Kidney epithelial cell (primary cell): ENCODE measurements around the gene DST. TPM values are rescaled to one million over a fixed set of nuclear protein-coding genes. Genes with fewer than 3 reads are reported as not detected.
A peak's percentile ranks its signal among the peaks of the same experiment; 100 is the strongest.

Experiments used
- DNase-seq: peaks from one replicate; pipeline ENCODE4 v3.0.0-alpha.2; 2010; ENCODE audit warnings: low read depth
- H3K27me3 ChIP-seq: 2 replicates; pipeline ENCODE4 v1.6.0; 2011; ENCODE audit warnings: low read length; ENCODE audit not compliant: control insufficient read depth, insufficient read depth
- H3K36me3 ChIP-seq: 2 replicates; pipeline ENCODE4 v1.5.1; 2011; ENCODE audit warnings: low read length; ENCODE audit not compliant: control insufficient read depth, insufficient read depth
- H3K4me3 ChIP-seq: 2 replicates; pipeline ENCODE4 v1.5.1; 2011; ENCODE audit warnings: low read depth, mild to moderate bottlenecking, control low read depth, low read length
- CTCF ChIP-seq: IDR thresholded peaks from 2 replicates; pipeline ENCODE4 v1.5.1; 2011; ENCODE audit warnings: mild to moderate bottlenecking, moderate library complexity, low read length, control low read depth, inconsistent platforms; ENCODE audit not compliant: insufficient read depth, poor library complexity, severe bottlenecking
- total RNA-seq: library from RNA; depleted of rRNA; stranded (reverse); fragments of >200 nt; gene quantifications from 2 replicates; pipeline ENCODE4 v1.2.3, GENCODE V29; 2015

DST gene
- total RNA-seq, 1 donor from 2014 or later: 91.3 TPM

GRCh38 chr6:56620229-56620868 lies 22.3 kb downstream of the DST start:
- no peak for TF ChIP-seq CTCF
- peaks cover 3% of the 10 kb centered on the region for H3K36me3 ChIP-seq
- no peak for DNase-seq
- H3K4me3 ChIP-seq: no peak overlapping the region
- H3K27me3 ChIP-seq: no peaks in the 10 kb centered on the region

- H3K27me3 ChIP-seq: no peaks in the 10 kb centered on the region
- H3K4me3 ChIP-seq: no peak overlapping the region
- TF ChIP-seq CTCF: peak; percentile 21
- no peak for DNase-seq
- peaks cover 3% of the 10 kb centered on the region for H3K36me3 ChIP-seq
Observed at GRCh38 chr6:56618050-56618449, 24.6 kb downstream of the DST start.

GRCh38 chr6:56616967-56617366 lies 25.7 kb downstream of the DST start:
- Histone ChIP-seq H3K27me3 (no peaks in the 10 kb centered on the region), H3K4me3 (no peak overlapping the region), H3K36me3 (peaks cover 3% of the 10 kb centered on the region)
- no peak for TF ChIP-seq CTCF
- no peak for DNase-seq

- Histone ChIP-seq H3K27me3 (no peaks in the 10 kb centered on the region), H3K4me3 (no peak overlapping the region), H3K36me3 (no peaks in the 10 kb centered on the region)
- DNase-seq: no peak
- TF ChIP-seq CTCF: no peak
Observed at GRCh38 chr6:56613247-56613851, 29.3 kb downstream of the DST start.

GRCh38 chr6:56608332-56608731 lies 34.4 kb downstream of the DST start:
- Histone ChIP-seq H3K36me3 (no peaks in the 10 kb centered on the region), H3K27me3 (no peaks in the 10 kb centered on the region), H3K4me3 (no peak overlapping the region)
- no peak for TF ChIP-seq CTCF
- DNase-seq: no peak
